ENCODE measurements around the gene UACA.

The UACA gene

DNA sequence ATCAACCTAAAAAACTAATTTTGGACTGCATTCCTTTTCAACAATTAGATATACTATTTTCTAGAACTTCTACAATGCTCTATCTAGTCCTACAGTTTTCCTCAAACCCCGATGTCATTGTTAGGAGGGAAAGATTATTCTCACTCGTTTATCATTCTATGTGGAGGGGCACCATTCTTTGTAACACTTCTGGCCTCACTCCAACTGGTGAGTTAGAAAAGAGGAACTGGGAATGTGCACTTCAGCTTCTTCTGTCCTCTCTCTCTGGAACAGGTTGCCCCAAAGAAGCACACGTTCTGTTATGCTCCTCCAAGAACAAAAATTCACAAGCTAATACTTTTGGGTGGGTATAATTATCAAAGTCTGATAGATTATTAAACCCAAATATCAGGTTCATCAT is 137.9 kb downstream of the UACA start:
- Histone ChIP-seq H2AFZ (ENCODE audit: low read depth, low read length) (no peak overlapping the region), H3K27ac (ENCODE audit: low read length) (no peak overlapping the region), H3K4me3 (ENCODE audit: low read length) (no peak overlapping the region), H3K4me2 (ENCODE audit: low read length) (peak overlapping the region; percentile 22), H3K9ac (ENCODE audit: low read length) (no peak overlapping the region), H3K9me3 (ENCODE audit: insufficient read depth, low read length) (no peaks in the 10 kb centered on the region), H3K27me3 (ENCODE audit: low read depth, low read length) (peaks cover 25% of the 10 kb centered on the region; the same call in 1 of the 2 replicates), H3K4me1 (ENCODE audit: low read length) (peaks cover 9% of the 10 kb centered on the region), H4K20me1 (ENCODE audit: insufficient read depth, low read length) (no peaks in the 10 kb centered on the region), H3K36me3 (replicated peaks; ENCODE audit: low read depth, low read length) (no peaks in the 10 kb centered on the region), H3K79me2 (ENCODE audit: low read length) (no peaks in the 10 kb centered on the region)
- TF ChIP-seq, protein P1, sequence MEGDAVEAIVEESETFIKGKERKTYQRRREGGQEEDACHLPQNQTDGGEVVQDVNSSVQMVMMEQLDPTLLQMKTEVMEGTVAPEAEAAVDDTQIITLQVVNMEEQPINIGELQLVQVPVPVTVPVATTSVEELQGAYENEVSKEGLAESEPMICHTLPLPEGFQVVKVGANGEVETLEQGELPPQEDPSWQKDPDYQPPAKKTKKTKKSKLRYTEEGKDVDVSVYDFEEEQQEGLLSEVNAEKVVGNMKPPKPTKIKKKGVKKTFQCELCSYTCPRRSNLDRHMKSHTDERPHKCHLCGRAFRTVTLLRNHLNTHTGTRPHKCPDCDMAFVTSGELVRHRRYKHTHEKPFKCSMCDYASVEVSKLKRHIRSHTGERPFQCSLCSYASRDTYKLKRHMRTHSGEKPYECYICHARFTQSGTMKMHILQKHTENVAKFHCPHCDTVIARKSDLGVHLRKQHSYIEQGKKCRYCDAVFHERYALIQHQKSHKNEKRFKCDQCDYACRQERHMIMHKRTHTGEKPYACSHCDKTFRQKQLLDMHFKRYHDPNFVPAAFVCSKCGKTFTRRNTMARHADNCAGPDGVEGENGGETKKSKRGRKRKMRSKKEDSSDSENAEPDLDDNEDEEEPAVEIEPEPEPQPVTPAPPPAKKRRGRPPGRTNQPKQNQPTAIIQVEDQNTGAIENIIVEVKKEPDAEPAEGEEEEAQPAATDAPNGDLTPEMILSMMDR (IDR thresholded peaks at IDR 0.05; ENCODE audit: low read depth, low read length), result no peak
- no peak for TF ChIP-seq EZH2phosphoT487 (IDR thresholded peaks at IDR 0.05; ENCODE audit: low read depth)

DNA sequence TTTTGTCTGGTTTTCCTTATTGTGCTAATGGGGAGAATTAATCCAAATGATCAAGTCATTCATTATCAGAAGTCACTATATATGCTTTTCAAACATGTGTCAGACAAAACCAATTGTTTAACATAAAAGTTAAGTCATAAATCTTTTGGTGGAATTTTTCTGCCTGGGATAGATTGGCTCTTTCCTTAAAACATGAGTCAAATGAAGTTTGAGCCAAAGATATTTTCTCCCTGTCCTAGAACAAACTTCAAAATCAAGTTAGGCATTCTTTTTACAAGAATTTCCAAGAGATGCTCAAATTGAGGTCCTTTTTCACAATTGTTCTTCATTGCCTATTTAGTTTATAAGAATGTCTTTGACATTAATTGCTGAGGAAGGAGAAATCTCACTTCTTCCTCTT is 138.3 kb downstream of the UACA start:
- Histone ChIP-seq H4K20me1 (ENCODE audit: insufficient read depth, low read length) (no peaks in the 10 kb centered on the region), H3K9me3 (ENCODE audit: insufficient read depth, low read length) (no peaks in the 10 kb centered on the region), H3K27ac (ENCODE audit: low read length) (no peak overlapping the region), H2AFZ (ENCODE audit: low read depth, low read length) (no peak overlapping the region), H3K36me3 (replicated peaks; ENCODE audit: low read depth, low read length) (no peaks in the 10 kb centered on the region), H3K27me3 (ENCODE audit: low read depth, low read length) (peaks cover 21% of the 10 kb centered on the region; the same call in 1 of the 2 replicates), H3K9ac (ENCODE audit: low read length) (no peak overlapping the region), H3K4me3 (ENCODE audit: low read length) (no peak overlapping the region), H3K79me2 (ENCODE audit: low read length) (no peaks in the 10 kb centered on the region), H3K4me1 (ENCODE audit: low read length) (peaks cover 9% of the 10 kb centered on the region), H3K4me2 (ENCODE audit: low read length) (peak overlapping the region; percentile 22)
- no peak for TF ChIP-seq EZH2phosphoT487 (IDR thresholded peaks at IDR 0.05; ENCODE audit: low read depth)
- TF ChIP-seq, protein P1 (IDR thresholded peaks at IDR 0.05; ENCODE audit: low read depth, low read length), result no peak

DNA sequence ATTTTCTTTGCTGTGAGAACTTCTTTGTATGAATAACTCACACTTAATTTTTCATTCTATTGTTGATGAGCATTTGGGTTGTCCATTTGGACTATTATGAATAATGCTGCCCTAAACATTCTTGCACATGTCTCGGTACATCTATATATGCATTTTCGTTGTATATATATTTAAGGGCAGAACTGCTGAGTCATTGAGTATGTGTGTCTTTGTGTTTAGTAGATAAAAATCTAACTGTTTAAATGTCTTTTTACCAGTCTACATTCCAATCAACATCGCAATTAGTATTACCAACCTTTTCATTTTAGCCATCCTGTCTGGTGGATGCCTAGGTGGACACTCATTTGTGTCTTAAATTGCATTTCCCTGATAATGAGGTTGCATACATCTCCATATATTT is 144.4 kb downstream of the UACA start:
- TF ChIP-seq, protein P1 (IDR thresholded peaks at IDR 0.05; ENCODE audit: low read depth, low read length), result no peak
- no peak for TF ChIP-seq EZH2phosphoT487 (IDR thresholded peaks at IDR 0.05; ENCODE audit: low read depth)
- H3K4me3 ChIP-seq (ENCODE audit: low read length), result no peak overlapping the region
- H3K9ac ChIP-seq (ENCODE audit: low read length), result no peak overlapping the region
- H3K9me3 ChIP-seq (ENCODE audit: insufficient read depth, low read length), result no peaks in the 10 kb centered on the region
- H4K20me1 ChIP-seq (ENCODE audit: insufficient read depth, low read length), result no peaks in the 10 kb centered on the region
- no peak overlapping the region for H3K4me2 ChIP-seq (ENCODE audit: low read length)
- H3K79me2 ChIP-seq (ENCODE audit: low read length), result no peaks in the 10 kb centered on the region
- H3K36me3 ChIP-seq (replicated peaks; ENCODE audit: low read depth, low read length), result no peaks in the 10 kb centered on the region
- H3K27me3 ChIP-seq (ENCODE audit: low read depth, low read length), result peaks cover 20% of the 10 kb centered on the region
- no peak overlapping the region for H3K27ac ChIP-seq (ENCODE audit: low read length)
- no peaks in the 10 kb centered on the region for H3K4me1 ChIP-seq (ENCODE audit: low read length)
- H2AFZ ChIP-seq (ENCODE audit: low read depth, low read length), result no peak overlapping the region

DNA sequence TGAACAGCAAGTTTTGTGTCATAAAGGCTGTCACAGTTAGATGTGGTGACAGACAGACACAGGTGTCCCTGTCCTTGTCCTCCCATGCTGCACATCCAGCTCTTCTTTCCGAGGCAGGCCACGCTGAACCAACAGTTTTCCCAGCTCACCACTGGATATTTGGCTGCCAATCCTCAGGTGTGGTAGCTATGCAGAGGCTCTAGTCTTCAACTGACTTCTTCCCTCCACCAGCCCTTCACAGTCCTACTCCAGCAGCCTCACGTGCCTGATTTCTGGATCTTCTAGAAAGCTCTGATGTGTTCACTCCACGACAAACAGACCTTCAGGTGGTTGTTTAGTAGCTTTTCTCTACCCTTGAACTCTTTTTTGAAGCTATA is 145.5 kb downstream of the UACA start:
- Histone ChIP-seq H3K27ac (ENCODE audit: low read length) (no peak overlapping the region), H3K4me2 (ENCODE audit: low read length) (no peak overlapping the region)

More for the DNA sequence above, 145.5 kb downstream of the UACA start:
- Histone ChIP-seq H3K4me3 (ENCODE audit: low read length) (no peak overlapping the region), H3K27me3 (ENCODE audit: low read depth, low read length) (peaks cover 24% of the 10 kb centered on the region), H2AFZ (ENCODE audit: low read depth, low read length) (no peak overlapping the region), H3K9me3 (ENCODE audit: insufficient read depth, low read length) (no peaks in the 10 kb centered on the region), H4K20me1 (ENCODE audit: insufficient read depth, low read length) (no peaks in the 10 kb centered on the region), H3K36me3 (replicated peaks; ENCODE audit: low read depth, low read length) (no peaks in the 10 kb centered on the region), H3K79me2 (ENCODE audit: low read length) (no peaks in the 10 kb centered on the region), H3K9ac (ENCODE audit: low read length) (no peak overlapping the region), H3K4me1 (ENCODE audit: low read length) (no peaks in the 10 kb centered on the region)
- TF ChIP-seq, protein P1 (IDR thresholded peaks at IDR 0.05; ENCODE audit: low read depth, low read length), result no peak
- TF ChIP-seq EZH2phosphoT487 (IDR thresholded peaks at IDR 0.05; ENCODE audit: low read depth), result no peak

All from OCI-LY3 (cell line).